Tongue (tissue), 2 donors: ENCODE measurements around the gene NOX3. TPM values are rescaled to one million over a fixed set of nuclear protein-coding genes. Genes with fewer than 3 reads are reported as not detected.
"Not testable (repeated sequence)": the region's sequence is repeated elsewhere in the genome, so short reads cannot be mapped to it uniquely, and the experiment has no call there.

ENCODE experiments used
- DNase-seq: peaks from one replicate; pipeline ENCODE4 v3.0.0-alpha.2; 2015
- total RNA-seq: library from RNA; depleted of rRNA; stranded (reverse); fragments of >200 nt; gene quantifications from one replicate; pipeline ENCODE4 v1.2.3, GENCODE V29; 2014

NOX3 gene, protein sequence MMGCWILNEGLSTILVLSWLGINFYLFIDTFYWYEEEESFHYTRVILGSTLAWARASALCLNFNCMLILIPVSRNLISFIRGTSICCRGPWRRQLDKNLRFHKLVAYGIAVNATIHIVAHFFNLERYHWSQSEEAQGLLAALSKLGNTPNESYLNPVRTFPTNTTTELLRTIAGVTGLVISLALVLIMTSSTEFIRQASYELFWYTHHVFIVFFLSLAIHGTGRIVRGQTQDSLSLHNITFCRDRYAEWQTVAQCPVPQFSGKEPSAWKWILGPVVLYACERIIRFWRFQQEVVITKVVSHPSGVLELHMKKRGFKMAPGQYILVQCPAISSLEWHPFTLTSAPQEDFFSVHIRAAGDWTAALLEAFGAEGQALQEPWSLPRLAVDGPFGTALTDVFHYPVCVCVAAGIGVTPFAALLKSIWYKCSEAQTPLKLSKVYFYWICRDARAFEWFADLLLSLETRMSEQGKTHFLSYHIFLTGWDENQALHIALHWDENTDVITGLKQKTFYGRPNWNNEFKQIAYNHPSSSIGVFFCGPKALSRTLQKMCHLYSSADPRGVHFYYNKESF
- not detected for total RNA-seq

DNA sequence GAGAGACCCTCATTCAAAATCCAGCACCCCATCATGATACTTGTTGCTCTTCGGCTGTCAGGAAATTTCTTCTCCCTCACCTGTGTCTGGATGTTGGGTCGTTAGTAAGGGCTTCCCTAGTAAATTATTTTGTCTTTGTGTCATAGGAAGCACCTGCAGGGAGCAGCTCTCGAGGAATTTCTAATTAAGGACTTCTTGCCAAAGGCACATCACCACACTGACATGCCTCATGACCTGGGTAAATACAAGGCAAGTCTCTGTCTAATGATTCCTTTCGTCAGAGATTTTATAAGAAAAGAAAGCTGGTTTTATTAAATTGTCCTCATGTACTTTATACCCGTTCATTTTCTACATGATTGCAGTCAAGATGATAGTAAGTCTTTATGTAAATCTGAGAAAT, at the start of gene NOX3:
Gene NOX3 (minus strand): TSS at position 74 of the 400 bp plus-strand sequence. CDS start 39 bp downstream, at position 35.
- DNase-seq: peak; percentile 7

DNA sequence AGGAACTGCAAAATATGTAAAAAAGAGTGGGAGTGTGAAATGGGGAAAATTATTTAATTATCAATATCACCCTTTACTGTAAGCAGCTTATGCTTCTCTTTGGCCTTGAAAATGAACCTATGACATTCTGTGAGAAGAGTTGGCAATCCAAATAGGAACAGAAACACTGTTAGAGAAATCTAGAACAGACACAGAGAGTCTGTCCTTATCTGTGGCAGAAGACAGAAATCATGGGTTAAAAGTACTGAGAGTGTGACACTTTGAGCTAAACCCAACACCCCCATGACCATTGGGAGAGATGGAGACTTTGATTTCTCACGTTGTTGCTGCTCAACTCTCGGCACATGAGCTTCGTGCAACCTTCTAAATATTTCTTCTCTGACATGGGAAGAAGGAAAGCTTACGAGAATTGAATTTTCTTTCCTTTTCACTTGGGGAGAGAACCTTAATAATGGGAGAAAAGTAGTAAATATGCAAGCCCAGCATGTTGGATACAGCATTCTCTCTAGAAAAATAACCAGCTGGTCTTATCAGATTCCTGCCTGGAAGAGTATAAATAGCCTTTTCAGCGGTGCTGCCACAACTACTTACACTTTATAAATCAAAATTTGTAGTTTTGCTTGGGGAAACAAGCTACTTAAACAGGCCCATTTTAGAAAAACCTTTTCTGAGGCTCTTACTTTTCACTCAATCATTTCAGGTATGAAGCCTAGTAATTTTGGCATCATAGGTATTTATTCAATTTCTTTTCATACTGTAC, 49.4 kb upstream of the NOX3 start:
- no peak for DNase-seq

DNA sequence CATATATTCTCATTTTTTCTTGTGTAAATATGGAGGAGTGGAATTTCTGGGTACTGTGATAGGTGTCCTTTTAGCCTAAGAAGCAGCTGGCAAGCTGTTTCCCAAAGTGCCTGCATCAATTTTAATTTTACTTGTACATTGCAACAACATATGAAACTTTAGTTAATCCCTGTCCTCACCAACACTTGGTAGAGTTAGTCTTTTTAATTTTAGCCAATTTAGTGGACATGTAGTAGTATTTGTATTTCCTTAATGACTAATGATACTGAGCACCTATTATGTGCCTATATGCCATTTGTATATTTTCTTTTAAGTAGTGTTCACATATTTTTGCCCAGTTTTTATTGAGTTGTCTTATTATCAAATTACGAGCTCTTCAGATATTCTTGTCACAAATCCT, 46.8 kb upstream of the NOX3 start:
- no peak for DNase-seq

DNA sequence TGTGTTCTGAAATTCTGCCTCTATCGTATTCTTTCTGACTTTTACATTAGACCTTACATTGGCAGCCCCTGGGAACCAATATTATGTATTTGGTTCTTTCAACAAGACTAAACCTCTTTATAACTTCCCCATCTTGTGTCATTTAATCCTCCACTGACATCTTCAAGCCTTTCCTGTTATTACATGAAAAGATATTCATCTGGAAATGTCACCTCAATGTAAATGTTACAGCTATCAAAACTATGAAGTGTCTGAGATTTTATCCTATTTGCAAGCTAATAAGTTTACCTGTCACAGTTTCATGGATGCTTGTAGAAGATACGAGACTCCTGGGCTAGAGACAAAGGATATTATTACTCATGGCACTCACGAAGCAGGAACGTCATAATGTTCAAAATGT, 43.9 kb upstream of the NOX3 start:
- DNase-seq: no peak

DNA sequence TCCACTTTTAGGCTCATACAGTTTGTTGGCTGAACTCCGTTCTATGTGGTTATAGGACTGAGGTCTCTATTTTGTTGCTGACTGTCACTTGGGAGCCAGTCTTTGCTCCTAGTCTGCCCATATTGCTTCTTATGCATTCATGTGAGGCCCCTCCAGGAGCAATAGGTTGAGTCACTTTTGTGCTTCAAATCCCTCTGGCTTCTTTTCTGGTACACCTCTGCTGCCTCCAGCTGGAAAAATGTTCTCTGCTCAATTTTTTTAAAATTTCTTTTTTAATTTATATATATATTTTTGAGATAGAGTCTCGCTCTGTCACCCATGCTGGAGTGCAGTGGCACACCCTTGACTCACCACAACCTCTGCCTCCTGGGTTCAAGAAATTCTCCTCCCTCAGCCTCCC, 42.7 kb upstream of the NOX3 start:
- DNase-seq: no peak

DNA sequence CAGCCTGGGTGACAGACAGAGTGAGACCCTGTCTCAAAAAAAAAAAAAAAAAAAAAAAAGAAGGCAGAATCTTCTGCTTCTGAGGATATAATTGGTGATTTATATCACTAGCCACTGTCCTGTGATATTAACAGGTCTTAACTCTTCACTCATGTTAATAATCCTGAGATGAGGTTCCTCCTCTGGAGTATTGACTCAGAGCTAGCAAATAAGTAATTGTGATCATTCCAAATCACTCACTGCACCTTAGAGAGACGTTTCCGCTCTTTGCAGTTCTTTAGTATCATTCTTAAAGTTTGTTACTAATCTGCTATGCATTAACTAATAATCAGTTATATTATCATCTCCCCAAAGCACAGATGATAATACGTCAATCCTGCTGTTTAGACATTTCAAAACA, 41.6 kb upstream of the NOX3 start:
- DNase-seq: no peak

DNA sequence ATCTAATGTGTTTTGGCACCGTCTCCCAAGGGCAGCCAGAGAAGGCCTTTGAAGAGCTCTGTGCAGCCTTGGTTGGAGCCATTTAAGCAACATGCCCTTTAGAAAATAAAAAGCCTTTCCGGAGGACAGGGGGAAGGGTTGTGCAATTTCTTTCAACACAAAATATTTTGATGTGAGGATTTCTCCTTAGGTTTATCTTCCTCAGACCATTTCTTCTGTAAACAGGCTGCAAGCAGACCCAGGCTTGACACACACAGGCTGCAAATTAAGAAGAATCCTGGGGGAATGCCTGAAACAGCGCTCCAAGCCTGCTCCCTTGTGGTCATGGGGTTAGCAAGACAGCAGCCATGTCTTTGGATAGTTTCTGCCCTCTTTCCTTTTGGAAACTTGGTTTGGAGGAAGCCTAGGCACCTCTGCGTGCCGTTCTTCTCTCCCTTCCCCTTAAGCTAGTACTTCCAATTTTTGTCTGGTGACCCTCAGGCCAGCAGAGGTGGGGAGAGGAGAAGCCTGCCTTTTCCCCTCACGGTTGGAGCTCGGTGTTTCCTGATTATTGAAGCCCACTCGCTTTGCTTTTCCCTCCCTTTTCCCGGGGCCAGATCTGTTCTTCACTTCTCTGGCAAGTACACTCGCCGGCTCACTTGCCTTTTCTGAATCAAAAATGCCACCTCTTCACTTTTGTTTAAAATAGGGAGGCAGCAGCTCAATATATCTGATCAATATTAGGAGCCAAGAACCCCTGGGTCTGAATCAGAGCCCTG, 39.6 kb upstream of the NOX3 start:
- peak; percentile 15 for DNase-seq

DNA sequence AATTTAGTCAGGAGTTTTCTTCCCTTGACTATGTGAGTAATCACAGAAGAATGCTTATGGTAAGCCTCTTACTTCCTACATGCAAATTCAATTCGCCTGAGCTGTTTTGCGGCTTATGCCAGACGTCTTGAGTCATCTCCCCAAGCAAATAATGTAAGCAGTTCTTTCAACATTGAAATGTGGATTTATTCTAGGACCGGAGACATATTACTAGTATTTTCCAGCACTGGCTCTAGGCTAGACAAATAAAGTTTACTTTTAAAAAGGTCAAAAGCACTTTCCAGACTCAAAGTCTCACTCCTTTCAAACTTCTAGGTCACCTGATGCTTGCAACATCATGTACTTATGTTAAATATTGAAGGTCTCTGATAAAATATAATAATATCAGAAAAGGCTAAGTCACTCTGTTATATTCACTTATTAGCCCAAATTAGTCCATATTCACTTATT, 38.1 kb upstream of the NOX3 start:
- peak; percentile 82 for DNase-seq

DNA sequence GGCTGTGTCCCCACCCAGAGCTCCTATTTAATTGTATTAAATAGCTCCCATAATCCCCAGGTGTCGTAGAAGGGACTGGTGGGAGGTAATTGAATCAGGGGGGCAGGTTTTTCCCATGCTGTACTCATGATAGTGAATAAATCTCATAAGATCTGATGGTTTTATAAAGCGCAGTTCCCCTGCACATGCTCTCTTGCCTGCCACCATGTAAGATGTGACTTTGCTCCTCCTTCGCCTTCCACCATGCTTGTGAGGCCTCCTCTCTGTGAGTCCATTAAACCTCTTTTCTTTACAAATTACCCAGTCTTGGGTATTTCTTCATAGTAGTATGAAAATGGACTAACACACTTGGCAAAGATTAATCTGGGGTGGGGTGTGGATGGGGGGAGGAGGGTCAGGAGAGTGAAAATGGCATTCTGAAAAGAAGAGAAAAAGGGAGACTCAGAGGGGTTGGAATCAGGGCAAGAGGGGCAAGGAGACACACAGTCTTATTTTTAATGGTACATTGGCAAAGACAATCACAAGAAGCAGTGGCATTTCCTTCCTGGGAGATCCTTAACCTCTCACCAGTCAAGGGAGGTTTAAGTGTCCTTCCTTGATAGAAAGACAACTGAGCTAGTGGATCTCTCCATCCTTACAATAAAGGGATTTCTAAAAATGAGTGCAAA, 37.5 kb upstream of the NOX3 start:
- no peak for DNase-seq

DNA sequence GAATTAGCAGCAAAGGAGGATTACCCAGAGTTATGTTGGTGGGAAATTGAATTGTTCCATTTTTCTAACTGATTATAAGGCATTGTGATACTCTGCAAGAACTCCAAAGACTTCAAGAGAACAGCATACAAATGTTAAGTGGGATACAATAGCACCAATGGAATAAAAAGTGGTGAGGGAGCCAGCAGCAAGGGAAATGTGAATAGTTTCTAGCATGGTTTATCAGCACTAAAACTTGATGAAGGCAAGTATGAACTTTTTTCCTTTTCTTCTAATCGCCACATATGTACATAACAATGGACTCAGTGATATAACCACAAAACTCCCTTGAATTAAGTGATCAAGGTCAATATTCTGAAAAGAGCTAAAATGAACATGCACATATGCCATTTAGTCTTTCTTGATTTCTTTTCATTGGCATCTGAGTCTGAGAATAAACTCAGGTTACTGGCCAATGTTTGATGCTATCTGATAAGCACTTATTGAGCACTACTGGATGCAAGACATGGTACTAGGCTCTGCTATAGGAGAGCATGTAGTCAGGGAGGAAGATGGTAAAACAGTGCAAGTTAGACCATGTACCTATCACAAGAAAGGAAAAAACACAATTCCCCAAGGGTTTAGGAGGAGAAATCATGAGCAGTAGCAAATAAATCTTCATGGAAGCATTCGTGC, 36.6 kb upstream of the NOX3 start:
- DNase-seq: no peak

DNA sequence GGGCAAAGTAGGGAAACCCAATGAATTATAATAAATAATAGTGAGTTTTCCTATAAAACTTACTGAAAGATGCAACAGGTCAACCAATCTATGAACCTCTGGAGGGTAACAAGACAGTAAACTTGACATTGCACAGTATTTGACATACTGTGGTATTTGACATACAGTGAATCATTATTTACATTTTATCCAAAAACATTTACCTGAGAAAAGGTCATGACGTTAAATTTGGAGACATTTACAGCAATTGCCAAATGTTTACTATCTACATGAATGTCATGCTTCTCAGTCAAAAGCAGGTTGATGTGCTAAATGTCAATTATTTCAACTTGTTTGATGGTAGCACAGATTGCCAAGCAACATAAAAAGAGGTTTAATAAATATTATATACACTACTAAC, 35.8 kb upstream of the NOX3 start:
- no peak for DNase-seq

DNA sequence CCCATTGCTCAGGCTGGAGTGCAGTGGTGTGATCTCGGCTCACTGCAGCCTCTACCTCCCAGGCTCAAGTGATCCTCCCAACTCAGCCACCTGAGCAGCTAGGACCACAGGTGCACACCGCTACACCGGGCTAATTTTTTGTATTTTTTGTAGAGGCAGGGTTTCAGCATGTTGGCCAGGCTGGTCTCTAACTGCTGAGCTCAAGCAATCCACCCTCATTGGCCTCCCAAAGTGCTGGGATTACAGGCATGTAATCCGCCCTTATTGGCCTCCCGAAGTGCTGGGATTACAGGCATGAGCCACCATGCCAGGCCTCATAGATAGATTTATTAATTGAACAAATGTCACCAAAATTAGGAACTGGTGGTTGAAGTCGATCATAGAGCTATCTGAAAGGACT, 32.6 kb upstream of the NOX3 start:
- not testable (repeated sequence) for DNase-seq

DNA sequence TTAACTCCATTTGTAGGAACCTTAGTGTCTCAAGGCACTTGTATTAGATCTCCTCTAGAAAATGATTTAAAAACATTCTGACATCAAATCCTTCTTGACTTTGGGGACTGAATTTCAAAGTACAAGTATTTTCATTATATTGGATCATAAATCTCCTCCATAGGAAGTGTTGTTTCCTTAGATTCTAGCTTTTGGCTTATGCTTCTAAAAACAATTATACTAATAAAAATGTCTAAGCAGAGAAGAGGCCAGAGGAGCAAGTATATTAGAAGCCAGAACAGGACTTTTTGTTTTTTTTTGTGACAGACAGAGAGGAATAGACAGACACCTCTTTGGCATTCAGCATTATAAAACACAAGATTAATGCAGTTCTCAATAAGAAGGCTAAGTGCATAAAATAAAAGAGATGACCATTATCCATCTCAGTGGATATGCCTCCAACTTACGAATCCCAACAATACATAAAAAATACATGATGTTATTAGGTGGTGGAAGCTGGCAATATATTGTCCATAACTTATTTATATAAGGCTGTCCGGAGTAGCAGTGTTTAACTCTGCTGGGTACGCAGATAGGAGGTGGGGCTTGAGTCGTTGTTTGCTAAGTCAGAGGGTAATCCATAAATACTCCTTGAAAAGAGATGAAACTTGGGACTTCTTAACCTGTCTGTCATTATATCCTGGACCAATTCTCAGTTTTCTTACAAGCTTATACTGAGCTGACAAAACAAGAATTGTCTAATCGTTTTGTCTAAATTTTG, 31.9 kb upstream of the NOX3 start:
- no peak for DNase-seq

DNA sequence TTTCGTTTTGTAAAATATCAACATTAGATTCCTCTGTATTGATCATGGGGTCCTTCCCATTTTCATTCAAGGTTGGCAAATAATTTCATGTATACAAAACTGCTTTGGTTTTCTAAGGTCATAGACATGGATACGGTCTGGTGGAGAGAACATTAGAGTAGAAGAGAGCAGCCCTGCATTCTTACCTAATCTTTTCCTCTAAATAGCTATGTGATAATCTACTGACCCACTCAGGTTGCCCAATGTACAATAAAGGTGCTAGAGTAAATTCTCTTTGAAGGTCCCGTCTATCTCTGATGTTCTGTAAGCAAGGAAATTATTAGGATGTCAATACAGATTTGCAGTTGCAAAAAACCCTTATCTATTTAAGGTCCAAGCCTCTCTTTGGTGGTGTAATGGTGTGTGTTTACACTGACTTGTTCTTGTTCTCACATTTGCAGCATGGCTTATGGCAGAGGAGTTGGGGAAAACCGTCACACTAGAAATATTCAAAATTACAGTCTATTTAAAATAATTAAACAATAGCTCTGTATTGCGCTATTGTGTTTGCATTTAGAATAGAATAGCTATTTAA, 31.2 kb upstream of the NOX3 start:
- no peak for DNase-seq

DNA sequence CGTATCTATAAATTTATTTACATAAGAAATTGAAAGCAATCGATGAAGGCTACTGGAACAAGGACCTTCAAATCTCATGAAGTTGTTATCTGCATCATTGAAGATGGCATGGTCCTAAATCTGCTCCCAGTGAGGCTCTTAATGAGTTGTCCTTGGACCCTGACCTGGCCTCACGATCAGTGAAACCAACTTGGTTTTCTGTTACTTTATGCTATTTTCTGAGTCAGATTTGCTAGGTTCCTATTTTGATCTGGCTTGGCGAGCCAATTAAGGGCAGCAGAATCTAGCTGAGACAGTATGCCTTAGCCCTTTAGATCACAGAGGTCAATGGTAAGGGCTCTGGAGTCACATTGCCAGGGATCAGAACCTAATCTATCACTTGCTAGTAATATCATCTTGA, 30.1 kb upstream of the NOX3 start:
- no peak for DNase-seq

DNA sequence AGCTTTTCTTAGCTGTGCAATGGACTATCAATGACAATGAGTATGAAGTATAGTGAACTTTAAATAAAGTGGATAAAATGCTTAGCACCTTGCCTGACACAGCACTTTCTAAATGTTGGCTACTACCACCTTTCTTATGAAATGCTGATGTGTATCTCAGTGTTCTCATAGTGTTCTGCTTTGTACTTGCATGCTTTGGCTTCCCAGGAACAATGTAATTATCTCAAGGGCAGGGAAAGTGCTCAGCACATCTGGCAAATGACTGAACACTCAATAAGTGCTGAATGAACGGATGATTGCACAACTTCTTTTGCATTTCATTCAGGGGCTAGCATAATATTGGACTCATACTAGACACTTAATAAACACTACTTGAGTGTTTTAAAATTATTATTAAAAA, 28.2 kb upstream of the NOX3 start:
- DNase-seq: no peak

DNA sequence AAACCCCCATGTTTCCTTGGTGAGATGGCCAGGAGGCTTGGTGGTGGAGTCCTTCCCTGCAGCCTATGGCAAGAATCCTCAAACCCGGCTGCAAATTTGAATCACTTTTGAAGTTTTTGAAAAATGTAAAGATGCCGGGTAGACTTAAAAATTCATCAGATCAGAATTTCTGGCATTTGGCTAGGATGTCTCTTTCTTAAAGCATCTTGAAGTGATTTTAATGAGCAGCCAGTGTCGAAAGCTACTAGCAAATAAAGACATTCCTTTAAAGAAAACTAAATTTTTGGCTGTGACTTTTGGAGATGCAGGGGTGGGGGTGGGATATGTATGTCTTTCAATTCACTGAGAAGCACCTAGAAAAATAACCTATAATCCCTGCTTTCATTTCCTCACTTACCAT, 25.6 kb upstream of the NOX3 start:
- no peak for DNase-seq

DNA sequence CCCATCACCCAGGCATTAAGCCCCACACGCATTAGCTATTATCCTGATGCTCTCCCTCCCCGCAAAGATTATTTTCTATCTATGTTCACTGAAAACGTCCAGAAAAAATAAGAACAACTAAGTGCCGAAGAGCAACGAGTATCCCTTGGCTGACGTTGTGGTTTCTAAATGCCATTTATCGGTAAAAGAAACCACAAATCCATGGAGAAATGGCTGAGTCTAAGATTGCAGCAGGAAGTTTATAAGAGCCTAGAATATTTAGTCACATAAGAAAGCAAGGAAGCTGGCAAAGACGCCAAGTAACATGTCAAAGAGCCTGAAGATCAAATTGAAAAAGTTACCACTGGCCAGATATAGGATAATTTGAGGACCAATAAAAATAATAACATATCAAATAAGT, 18.1 kb upstream of the NOX3 start:
- DNase-seq: no peak

DNA sequence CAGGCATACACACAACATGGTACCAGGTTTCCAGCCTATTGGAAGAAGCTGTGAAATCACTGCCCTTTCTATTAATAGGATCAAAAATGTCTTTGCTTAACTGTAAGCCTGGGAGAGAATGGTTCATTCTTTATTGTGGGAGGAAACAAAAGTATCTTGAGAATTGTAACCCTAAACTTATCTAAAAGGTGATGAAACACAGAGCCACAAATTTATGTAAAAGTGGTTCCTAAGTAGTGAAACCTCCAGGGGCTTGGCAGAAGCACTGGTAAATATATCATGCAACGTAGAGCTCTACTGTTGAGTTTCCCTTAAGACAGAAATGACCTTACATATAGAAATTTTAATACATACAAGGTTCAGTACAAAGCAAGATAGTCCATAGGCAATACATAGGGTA, 17.2 kb upstream of the NOX3 start:
- no peak for DNase-seq

DNA sequence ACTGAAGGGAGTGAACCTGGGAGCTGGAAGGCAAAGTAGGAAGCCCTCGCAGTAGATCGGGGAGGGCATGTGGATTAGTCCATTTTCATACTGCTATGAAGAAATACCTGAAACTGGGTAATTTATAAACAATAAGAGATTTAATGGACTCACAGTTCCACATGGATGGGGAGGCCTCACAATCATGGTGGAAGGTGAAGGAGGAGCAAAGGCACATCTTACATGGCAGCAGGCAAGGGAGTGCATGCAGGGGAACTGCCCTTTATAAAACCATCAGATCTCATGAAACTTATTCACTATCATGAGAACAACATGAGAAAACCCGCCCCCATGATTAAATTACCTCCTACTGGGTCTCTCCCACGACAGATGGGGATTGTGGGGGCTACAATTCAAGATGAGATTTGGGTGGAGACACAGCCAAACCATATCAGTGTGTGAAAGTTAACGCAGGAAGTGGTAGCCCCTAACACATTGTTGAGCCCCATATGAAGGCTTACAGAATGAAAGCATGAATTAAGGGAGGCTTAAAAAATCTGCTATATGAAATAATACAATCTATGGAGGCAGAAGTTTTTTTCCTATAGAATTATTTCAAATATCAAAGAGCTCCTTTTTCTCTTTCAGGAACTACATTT, 15.5 kb upstream of the NOX3 start:
- DNase-seq: not testable (repeated sequence)
